Activated CD4-positive, CD25-positive, alpha-beta regulatory T cell treated with anti-CD3 and anti-CD28 coated beads, Interleukin-2, amount 50 U/mL, for 16 hours (primary cell): ENCODE measurements around the gene SETD4.
A peak's percentile ranks its signal among the peaks of the same experiment; 100 is the strongest.
"Not testable (repeated sequence)": the region's sequence is repeated elsewhere in the genome, so short reads cannot be mapped to it uniquely, and the experiment has no call there.

Experiments
- DNase-seq: peaks from one replicate; pipeline ENCODE4 v3.0.0-alpha.2; 2020; ENCODE audit warnings: low read depth, low spot score

Gene SETD4, protein sequence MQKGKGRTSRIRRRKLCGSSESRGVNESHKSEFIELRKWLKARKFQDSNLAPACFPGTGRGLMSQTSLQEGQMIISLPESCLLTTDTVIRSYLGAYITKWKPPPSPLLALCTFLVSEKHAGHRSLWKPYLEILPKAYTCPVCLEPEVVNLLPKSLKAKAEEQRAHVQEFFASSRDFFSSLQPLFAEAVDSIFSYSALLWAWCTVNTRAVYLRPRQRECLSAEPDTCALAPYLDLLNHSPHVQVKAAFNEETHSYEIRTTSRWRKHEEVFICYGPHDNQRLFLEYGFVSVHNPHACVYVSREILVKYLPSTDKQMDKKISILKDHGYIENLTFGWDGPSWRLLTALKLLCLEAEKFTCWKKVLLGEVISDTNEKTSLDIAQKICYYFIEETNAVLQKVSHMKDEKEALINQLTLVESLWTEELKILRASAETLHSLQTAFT

DNA sequence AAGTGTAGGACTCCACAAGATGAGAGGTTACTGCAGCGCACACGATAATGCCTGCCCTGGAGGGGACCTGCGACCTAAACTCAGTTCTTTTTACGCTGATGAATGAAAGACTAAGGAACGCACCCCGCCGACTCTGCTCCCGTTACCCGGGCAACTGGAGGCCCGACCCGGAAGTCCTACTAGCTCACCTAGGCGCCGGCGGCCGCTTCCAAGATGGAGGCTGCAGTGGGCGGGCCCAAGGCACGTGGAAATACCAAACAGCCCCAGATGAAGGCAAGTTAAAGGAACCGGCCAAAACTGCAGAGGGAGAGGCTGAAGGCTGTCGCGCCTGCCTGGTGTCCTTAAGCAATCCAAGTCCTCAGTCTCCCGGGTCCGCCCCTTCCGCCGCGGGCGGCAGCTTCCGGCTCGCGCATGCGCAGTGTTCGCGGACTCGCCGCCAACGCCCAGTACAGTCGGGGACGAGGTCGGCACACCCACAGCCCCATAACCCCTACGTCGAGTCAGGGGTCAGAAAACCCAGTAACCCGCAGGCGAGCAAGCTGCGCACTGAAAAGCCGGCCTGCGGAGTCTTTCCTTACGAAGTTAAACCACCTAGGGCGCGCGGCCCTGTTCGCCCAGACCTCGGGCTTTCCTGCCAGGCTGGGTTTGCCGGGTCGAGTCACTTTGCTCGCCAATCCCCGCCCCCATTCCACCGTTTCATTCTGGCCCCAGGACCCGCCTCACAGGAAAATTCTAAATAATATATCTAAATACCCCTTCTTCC lies at the start of gene SETD4:
TSS of gene SETD4 (minus strand) at position 368 of the 763 bp plus-strand sequence. CDS start 1,638 bp downstream, outside the sequence.
- DNase-seq: peak; percentile 82

DNA sequence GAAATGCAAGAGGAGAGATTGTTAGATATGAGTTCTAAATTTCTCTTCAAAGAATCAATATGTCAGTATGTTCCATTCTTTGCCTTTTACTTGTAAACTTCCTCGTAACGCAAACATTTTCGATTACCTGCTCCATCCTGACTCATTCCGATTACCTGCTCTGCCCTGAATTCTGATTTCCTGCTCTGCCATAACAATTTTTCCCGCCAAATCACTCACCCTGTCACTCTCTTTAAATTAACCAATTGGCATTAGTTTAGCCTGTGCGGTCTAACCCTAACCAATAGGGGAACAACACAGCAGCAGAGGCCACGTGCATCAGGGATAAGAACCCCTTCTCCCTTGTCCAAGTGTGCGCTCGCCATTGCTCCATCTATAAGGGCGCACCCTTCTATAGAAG lies 49.5 kb upstream of the SETD4 start:
- DNase-seq: no peak

DNA sequence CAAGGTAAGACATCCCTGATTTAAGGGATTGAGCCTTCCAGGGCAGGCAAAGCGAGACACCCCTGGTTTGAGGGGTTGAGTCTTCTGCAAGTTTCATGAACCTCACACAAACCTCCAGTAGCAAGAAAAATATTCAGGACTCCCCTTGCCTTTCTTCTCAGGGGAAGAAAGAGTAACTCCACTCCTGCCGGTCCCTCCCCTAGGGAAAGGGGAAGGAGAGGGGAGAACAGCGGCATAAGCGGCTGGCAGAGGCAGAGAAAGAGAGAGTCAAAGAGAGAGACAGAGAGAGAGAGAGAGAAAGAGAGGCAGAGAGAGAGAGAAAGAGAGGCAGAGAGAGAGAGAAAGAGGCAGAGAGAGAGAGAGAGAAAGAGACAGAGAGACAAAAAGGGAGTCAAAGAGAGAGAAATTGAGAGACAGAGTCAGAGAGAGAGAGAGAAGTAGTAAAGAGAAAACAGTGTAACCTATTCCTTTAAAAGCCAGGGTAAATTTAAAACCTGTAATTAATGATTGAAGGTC lies 45.1 kb upstream of the SETD4 start:
- DNase-seq: no peak

DNA sequence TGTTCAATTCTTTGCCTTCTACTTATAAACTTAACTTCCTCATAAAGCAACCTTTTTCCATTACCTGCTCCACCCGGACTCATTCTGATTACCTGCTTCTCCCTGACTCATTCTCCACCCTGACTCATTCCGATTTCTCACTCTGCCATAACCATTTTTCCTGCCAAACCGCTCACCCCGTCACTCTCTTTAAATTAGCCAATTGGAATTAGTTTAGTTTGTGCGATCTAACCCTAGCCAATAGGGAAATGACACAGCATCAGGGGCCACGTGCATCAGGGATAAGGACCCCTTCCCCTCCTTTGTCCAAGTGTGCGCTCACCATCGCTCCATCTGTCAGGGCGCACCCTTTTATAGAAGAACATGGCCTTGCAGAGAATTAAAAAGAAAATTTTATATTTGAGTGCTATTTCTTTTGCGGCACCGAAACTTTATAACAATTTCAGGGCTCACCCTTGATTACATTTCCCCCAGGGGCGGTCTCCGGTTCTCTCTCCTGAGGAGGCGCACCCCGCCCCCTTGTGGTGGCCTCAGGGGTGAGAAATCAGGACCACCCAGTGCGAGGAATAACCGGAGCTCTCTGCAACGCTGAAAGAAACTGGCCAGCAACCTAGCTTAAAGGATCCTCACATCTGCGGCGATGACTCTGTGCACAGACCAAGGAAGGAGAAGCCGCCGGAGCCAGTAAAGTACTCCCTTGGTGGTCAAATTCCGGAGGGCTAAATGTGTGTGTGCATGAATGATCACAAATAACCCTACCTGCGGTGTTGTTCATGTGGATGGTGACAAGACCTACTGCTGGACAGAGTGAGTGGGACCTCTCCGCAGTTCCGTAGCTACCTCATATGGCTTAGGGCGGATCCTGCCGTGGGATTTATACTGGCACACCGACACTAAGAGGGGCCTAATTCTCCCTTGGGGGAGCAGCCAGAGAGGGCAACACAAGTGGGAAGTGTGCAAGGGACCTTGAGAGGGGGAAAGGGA lies 44.3 kb upstream of the SETD4 start:
- DNase-seq: no peak

DNA sequence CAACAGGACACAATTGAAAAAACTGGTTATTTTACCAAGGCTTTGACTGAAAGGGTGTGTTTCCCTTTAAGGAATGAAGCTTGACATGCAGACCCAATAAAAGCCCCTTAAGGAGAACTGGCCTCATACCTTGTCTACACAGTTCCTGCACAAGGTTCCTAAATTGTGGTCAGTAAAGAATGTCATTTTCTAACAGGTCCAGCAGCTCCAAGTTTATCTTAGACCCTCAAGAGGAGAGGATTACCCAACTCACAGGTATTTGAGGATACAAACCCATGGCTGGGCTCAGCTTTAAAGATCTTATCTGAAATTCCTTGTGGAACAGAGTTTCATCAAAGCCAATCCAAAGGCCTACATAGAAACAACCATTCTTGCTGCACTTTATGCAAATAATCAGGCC lies 43.1 kb upstream of the SETD4 start:
- DNase-seq: no peak

DNA sequence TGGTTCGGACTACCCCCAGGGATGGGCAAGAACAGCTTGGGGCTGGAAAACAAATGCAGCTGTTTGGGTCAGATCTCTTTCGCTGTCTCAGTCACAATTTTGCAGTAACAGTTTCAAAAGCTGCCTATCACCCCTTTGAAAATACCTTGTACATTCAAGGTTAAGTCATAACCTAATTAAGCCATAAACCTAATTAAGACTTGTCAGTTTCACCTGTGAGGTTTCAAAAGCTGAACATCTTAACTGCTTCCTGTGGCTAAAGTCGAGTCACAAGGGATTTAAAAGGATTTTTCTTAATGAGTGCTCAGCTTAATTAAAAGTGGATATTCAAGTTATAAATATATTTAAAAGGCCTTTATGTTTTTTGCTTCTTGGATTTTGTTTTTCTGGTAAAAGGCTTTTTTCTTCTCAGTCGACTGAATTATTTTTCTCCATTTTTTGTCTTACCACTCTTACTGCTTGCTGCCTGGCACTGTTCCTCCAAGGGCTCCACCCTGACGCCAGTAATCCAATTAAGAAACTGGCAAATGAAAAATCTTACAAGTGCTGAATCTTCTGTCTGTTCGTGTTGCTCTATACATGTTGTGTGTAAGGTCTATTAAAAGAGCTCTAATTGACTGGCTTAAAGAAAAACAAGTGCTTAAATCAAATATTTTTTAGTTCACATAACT lies 40.8 kb upstream of the SETD4 start:
- DNase-seq: no peak

DNA sequence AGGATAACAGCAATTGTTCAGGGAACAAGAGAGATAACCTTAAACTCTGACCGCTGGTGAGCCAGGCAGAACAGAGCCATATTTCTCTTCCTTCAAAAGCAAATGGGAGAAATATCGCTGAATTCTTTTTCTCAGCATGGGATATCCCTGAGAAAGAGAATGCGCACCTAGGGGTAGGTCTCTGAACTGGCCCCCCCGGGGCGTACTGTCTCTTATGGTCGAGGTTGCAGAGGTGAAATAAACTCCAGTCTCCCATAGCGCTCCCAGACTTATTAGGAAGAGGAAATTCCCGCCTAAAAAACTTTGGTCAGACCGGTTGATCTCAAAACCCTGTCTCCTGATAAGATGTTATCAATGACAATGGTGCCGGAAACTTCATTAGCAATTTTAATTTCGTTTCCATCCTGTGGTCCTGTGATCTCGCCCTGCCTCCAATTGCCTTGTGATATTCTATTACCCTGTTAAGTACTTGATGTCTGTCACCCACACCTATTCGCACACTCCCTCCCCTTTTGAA lies 39.4 kb upstream of the SETD4 start:
- DNase-seq: not testable (repeated sequence)

DNA sequence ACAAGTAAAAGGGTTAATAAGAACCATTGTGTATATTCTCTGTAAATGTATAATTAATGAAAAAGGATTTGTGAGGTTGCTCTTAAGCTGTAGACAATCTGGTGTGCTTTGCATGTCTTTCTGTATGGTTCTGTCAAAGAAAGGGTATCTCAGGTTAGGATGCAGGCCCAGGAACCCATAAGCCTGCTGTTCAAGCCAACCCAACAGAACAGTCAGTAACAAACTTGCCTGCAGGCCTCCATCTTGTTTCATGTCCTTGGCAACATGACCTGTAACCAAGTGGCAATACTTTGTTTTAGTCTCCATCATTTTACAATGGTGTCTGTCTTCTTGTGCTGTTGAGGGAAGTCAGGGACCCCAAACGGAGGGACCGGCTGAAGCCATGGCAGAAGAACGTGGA lies 38.7 kb upstream of the SETD4 start:
- no peak for DNase-seq

DNA sequence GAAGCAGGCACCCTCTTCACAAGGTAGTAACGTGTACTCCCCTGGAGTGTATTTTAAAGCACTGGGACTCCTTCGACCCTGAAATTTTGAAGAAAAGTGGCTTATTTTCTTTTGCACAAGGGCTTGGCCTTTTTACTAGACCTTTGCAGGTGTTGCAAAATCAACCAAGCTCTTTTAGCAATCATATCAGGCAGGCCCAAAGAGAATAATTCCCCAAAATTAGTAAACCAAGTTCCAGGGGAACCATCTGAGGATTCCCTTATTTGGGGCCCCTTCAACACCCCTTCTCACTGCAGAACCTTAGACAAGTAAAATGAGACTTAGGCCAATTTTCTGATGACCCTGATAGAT lies 37.8 kb upstream of the SETD4 start:
- no peak for DNase-seq

DNA sequence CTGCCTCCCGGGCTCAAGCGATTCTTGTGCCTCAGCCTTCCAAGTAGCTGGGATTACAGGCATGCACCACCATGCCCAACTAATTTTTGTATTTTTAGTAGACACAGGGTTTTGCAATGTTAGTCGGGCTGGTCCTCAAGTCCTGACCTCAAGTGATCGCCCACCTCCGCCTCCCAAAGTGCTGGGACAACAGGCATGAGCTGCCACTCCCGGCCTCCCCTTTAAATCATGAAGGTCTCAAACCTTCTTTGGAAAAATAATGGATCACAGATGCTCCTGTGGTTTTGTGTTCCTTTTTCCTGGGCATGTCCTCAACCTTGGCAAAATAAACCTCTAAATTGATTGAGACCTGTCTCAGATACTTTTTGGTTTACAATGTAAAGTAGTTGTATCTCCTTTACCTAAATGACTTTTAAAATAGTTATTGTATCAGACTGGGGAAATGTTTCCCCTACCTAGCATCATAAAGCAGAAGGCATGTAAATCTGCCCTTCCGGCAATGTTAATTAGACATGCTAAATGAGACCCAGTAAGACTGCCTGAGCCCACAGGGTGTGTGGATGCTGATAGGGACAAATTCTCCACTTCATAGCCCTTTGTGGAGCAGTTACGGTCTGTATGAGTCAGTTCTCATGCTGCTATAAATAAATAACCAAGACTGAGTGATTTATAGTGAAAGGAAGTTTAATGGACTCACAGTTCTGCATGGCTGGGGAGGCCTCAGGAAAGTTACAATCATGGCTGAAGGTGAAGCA lies 37.3 kb upstream of the SETD4 start:
- no peak for DNase-seq

DNA sequence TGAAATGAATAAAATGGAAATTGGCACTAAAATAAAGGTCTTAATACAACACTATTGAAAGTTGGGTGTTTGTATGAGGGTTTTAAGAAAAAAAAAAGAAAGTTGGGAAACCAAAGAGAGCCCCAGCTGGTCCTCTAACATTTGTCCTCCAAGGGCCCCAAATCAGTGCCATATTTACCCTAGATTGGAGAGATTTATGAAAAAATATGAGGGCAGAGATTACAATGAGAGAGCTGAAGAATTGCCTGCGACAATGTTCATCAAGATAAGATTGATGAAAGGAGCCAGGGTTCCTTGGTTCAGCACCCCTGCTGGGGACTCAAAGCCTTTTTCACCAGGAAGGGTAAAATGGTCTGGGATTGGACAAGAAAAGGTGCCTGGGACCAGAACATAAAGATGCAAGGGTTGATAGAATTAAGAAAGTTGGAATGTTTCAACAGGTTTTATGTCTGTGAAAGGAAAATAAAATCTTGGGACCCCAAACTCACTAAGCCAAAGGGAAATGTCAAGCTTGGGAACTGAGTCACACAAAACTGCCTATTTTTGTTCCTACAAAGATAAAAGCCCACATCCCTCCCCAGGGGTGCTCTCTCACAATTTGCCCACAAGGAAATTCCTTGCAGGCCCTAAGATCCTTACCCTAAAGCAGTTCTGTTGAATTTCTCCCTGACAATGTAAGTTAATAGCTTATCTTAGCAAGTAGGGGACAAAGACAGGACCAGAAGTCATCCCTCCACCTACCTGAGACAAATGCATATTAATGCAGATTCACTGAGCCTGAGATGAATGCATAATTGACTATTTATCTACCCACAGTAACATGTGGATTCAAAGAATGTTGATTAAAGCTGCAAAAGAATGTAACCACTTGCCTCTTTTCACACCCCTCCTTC lies 36.3 kb upstream of the SETD4 start:
- no peak for DNase-seq

DNA sequence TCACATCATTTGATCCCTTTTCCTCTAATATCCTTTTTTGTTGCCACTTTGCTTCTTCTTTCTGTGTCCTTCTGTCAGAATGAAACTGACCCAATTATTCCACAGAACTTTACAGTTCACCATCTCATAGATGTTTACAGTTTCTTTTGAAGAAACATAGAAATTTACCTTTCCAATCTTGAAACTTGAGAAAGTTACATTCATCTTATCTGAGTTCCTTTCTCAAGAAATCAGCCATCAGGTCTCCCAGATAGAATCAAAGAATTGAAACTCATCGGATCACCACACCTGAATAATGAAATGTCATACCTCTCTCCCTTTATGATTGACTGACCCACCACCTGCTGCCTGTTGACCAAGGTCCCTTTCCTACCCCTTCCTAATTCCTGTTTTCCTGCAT lies 33.2 kb upstream of the SETD4 start:
- no peak for DNase-seq

DNA sequence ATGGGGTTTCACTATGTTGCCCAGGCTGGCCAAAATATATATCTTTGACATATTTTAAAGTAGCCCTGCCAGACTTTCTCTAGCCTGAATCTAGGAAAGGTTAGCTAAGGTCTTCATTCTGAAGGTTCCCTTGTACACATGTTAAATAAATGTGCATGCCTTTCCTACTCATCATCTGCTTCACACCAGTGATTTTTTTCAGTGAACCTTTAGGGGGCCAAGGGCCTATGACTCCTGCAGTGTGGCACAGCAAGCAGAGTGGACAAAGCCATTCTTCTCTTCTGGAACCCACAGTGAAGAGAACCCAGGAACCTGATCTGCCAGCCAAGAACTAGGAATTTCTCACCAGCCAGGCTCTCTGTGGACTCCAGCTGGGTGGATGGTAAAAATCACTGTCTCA lies 32.4 kb upstream of the SETD4 start:
- no peak for DNase-seq

DNA sequence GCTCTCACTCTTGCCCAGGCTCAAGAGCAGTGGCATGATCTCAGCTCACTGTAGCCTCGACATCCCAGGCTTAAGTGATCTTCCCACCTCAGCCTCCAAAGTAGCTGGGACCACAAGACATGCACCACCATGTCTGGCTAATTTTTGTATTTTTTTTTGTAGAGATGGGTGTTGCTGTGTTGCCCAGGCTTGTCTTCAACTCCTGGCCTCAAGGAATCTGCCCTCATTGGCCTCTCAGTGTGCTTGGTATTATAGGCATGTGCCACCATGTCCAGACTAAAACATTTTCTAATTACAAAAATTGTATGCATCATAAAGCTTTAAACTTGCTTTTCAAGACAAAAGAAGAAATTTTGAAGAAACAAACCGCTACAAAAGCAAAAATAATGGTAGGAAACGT lies 29.6 kb upstream of the SETD4 start:
- no peak for DNase-seq

DNA sequence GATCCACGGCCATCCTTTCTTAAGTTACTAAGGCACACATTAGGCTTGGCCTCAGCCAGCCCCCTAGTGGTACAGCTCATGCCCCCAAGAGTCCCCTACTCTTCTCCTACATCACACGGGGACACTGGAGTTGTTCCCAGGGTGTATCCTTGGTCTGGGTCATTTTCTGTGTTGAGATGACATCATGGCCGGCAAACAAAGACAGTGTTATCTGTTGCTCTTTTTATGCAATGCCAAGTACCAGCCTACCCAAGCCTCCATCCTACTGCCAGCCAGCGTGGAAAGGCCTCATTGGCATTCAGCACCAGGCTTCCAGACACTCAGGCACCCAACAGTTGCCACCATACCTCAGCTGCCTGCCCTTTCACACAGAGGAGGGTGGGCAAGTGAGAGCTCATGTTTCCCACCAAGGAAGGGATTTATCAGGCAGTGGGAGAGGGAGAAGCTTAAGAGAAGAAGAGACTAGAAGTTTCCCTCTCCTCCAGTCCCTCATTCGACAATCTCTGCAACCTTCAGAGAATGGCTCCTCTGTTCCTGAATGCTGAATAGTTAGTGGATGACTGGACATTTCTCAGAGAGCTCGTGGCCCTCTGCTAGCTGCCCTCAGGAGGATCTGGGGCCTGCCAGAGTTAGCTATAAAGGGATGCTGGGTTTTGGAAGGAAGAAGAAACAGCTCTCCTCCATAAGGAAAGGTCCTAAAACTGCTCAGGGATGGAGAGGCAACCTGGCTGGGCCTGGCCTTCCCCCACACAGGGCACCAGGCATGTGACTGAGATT lies 27.2 kb upstream of the SETD4 start:
- no peak for DNase-seq

DNA sequence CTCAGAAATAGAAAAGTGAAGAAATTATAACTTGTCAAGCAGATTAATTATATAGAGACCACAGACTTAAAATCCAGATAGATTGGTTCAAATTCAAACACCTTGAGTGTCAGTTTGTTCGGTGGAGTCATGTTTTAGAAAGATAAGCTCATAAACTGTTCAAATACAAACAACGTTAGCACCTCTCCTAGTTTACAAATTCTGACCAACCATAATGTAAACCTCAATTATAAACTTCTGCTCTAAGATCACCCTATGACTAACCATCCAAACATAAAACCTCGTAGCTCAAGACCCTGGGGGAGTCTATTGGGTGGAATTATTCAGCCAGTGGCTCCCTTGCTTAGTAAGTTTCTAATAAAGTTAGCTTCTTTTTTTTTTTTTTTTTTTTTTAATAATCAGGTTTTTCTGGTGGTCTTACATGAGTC lies 21.9 kb upstream of the SETD4 start:
- DNase-seq: no peak

DNA sequence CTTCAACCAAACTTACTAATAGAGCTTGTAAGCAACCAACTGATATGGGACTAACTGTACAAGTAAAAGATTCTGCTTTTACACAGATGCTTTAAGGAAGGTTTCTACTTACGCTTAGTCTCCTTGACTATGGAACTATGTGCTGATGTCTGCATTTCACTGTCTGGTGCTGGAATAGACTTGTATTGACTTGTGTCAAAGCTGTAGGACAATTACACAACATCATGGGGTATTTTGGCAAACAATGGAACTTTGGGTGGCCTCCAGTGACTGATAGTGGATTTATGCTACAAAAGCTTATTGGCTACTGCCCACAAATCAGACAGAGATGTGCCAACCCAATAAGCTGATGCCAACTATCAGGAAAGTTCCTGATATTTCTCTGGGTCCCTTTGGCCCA lies 20.1 kb upstream of the SETD4 start:
- no peak for DNase-seq

DNA sequence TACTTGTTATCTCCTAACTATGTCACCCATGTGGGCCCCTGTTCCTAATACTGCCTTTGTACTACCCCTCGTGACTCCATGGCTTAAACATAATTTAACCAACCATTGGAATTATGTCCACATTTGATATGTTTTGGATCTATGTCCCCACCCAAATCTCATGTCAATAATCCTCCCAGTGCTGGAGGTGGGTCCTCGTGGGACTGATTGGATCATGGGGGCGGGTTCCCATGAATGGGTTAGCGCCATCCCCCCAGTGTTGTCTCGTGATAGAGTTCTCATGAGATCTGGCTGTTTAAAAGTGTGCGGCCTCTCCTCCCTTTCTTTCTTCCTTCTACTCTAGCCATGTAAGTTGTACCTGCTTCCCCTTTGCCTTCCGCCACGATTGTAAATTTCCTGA lies 19.3 kb upstream of the SETD4 start:
- DNase-seq: no peak
